HG03575 (cell line): ENCODE results near the gene LRMDA.
"Not testable (repeated sequence)": the region's sequence is repeated elsewhere in the genome, so short reads cannot be mapped to it uniquely, and the experiment has no call there.

Experiments used
- ATAC-seq: cut with Tn5 transposase; IDR thresholded peaks from one replicate; pipeline ENCODE4 v1.9.1; 2021; ENCODE audit not compliant: unreplicated experiment, insufficient number of reproducible peaks, low FRiP score; ENCODE audit errors: extremely low read depth

LRMDA gene

DNA sequence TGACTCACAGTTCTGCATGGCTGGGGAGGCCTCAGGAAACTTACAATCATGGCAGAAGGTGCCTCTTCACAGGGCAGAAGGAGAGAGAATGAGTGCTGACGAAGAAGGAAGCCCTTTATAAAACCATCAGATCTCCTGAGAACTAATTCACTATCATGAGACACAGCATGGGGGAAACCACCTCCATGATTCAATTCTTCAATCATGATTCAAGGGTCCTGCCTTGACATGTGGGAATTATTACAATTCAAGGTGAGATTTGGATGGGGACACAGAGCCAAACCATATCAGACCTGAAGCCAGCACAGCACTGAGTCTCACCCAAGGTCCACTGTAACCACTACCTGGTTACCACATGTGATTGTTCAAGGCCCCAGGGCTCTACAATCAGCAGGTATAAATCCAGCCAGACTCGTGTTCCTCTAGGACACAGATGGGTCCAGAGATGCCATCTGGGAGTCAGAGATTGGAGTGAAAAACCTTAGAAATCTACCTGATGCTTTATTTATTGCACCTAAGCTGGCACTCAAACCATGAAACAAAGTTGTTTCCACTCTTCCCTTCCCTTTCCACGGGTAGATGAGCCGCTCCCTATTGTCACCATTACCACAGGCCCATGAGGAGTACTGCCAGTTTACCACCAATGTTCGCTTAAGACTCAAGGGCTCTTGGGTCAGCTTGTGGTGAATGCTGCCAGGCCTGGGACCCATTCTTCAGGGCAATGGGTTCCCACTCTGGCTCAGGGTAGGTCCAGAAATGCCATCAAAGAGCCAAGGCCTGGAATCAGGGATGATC is 1061.5 kb downstream of the LRMDA start:
- ATAC-seq: no peak

GRCh38 chr10:76497666-76498065 is 1066.2 kb downstream of the LRMDA start:
- no peak for ATAC-seq

- no peak for ATAC-seq
These were observed 1073.4 kb downstream of the LRMDA start for GRCh38 chr10:76504823-76505222.

DNA sequence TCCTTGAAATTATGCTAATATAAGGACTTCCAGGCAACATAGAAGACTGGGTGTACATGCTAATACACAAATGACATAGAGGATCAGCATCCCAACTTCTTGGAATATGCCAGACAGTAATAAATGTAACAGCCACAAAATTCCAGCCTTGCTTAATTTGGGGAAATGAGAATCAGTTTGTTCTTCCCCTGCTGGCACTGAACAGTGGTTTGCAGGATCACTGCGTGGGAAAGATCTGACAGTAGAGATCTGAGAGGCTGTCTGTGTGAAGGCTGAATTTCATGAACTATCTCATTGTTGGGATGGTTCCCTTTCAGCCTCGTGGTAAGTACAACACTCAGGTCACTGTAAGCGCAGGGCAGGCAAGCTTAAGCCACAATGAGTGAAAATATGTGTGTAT is 1078.0 kb downstream of the LRMDA start:
- ATAC-seq: no peak

- ATAC-seq: no peak
These were observed 1082.9 kb downstream of the LRMDA start for GRCh38 chr10:76514321-76514720.

DNA sequence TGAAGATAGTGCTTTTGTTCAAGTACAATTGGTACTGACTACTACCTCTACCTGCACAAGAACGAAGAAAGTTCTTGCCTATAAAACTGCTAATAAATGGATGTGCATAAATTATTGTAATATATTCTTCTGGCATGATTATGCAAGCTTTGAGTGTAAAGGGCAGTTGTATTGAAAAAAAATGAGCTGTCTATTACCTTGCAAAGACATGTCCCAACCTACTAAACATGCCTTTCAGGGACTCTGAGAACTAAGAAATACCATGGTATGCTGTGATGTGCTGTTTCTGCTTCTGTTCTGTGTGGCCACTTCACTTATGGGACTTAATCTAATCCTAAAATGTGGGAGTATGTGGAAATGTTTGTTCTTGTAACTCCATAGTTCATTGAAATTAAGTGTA is 1083.4 kb downstream of the LRMDA start:
- ATAC-seq: no peak

- no peak for ATAC-seq
These were observed 1091.1 kb downstream of the LRMDA start for GRCh38 chr10:76522547-76522946.

GRCh38 chr10:76523246-76523645 is 1091.8 kb downstream of the LRMDA start:
- no peak for ATAC-seq

DNA sequence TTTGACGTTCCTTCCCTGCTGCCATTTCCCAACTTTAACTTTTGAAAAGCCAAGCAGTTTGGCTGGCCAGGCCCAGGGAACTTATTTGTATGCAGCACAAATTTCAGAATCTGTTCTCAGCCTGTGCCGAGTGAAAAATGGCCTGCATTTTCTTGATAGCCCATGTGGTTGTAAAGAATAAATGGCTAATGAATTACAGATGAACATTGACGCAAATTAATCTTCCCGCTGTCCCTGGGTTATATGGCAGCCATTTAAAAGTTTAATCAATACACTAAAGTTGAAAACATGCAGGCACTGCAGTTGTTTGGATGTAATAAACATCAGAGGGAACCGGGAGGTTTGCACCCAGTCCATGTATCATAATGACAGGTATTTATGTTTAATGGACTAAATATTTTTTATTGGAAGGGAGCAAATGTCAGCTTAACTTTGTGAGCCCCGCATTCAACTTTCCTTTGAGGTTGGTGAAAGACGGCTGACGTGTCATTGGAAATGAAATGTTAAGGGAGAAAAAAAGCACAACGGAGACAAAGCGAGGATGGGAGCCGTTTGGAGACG is 1092.4 kb downstream of the LRMDA start:
- no peak for ATAC-seq

DNA sequence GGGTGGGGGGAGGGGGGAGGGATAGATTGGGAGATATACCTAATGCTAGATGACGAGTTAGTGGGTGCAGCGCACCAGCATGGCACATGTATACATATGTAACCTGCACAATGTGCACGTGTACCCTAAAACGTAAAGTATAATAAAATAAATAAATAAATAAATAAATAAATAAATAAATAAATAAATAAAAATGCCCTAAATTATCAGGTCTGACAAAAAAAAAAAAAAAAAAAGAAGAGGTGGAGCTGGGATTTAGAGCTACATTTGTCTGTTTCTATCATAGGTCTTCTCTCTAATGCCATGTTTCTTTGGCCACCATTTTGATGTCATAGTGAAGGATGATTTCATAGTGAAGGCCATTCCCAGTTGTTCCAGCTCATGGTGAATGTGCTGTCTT is 1095.4 kb downstream of the LRMDA start:
- ATAC-seq: not testable (repeated sequence)

- ATAC-seq: no peak
These were observed 1108.9 kb downstream of the LRMDA start for GRCh38 chr10:76540331-76540730.

- ATAC-seq: no peak
These were observed 1109.4 kb downstream of the LRMDA start for GRCh38 chr10:76540786-76541185.

DNA sequence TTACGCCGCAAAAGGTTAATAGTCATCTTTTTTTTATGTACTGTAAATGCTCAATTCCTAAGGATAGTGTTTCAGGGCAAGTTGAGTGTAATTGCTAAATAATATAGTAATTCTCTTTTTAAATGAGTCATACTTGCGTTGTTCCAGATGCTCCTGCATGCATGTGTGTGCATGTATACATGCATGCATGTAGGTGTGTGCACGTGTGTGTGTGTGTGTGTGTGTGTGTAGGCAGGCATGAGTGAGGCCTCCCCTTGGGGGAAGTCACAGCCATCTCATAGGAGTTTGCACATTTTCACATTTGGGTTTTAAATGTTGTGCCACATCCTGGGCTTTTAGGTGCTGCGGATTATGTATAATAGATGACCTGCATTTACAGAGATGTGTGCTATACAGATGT is 1110.4 kb downstream of the LRMDA start:
- ATAC-seq: no peak

DNA sequence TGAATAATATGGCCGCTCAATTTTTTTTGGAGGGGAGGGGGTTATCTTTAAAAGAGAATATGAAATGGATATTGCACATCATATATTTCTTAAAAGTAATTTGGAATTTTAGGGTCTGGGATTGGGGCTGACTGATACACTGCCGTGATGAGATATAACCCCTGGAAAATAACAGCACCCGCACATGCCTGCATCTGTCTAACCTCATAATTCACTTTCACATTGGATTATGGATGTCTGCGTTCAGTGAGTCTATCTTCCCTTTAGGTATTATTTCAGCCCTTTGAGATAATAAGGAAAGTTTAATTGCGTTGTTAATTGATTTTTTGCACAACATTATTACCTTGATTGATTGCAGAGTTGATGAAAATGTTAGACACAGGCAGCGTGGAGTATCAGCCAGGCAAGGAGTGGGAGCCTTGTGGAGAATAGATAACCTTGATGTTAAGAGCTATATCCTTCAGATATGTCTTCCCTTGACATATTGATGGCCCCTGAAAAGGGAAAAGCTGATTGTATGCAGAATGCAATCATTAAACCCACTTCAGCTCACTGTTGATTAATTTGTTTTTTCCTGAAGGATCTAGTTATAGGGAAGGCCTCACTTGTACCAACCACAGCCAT is 1111.0 kb downstream of the LRMDA start:
- no peak for ATAC-seq

DNA sequence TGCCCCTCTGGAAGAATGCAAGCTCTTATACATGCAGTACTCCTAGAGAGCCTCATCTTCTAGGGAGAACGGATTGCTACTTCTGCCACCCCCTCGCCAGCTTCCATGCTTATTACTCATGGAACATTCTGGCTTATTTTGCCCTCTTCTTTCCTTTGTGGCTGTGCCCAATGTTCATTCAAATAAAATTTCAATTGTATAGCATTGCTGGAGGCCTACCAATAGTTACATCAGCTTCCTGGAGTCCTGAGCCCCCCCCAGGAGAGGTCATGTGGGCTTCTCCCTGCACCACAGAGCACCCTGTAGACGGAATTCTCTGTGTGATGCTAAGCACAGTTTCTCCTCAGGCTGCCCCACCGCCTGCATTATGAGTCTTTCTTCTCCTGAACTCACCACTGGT is 1112.2 kb downstream of the LRMDA start:
- no peak for ATAC-seq

DNA sequence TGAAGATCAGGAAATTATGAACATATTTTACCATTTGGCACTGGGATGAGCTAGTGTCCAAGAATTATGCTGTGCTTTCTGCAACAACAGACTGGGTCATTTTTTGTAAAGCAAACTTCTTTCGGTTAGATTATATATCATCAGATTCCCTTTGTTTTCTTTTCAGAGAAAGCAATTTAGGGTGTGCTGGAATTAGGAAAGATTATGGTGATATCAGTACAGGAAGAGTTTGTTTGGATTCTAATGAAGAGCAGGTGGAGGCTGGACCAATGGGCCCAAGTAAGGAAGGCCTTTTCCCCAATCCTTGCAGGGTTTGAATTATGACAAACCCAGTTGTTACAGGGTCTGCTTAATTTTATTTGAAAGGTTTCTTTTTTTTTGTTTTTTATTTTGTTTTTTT is 1113.4 kb downstream of the LRMDA start:
- no peak for ATAC-seq

- no peak for ATAC-seq
These were observed 1115.0 kb downstream of the LRMDA start for GRCh38 chr10:76546411-76546810.

DNA sequence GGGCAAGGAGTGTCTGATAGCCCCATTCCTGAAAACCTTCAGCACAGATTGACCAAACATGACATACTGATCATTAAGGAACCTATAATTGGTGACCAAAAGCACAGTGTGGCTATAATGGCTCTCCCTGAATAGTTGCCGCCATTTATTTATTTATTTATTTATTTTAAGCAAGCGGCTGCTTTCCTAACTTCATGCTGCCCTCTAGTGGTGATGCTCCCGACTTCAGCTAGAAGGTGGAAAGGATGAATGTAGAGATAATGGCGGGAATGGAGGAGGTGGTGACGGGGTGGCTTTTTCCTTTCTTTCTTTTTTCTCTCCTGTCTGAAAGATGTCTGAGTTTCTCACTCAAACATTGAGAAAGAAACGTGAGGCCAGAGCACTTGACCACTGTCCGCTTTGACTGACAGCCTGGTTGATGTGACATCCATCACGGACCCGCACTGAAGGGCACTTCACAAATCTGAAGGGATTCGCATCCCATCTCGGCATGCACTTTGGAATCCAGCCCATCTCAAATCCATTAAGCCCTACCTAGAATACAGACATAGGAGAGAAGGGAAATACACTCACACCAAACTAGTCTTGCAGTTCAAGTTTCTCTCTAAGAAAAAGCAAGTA is 1116.0 kb downstream of the LRMDA start:
- ATAC-seq: peak; percentile 64

DNA sequence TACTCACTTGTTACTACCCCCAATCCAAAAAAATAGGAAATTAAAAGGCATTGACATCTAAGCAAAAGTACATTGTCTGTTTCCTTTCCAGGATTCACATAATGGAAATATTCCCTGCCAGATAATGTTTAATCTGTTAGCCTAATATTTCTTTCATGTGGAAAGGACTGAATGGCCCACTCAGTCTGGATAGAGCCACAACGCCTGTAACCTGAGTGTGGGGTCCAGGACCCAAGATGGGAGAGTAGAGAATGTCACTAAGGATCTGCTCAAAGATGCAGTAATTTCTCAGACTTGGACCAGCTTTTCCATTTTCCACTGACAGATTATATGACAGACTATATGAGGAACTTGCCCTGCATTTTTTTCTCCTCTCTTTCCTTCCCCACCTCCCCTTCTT is 1117.3 kb downstream of the LRMDA start:
- ATAC-seq: no peak

GRCh38 chr10:76549171-76549570 is 1117.7 kb downstream of the LRMDA start:
- no peak for ATAC-seq
